ENCODE data around the gene VSTM1.
"Not testable (repeated sequence)": the region's sequence is repeated elsewhere in the genome, so short reads cannot be mapped to it uniquely, and the experiment has no call there.

VSTM1 gene

DNA sequence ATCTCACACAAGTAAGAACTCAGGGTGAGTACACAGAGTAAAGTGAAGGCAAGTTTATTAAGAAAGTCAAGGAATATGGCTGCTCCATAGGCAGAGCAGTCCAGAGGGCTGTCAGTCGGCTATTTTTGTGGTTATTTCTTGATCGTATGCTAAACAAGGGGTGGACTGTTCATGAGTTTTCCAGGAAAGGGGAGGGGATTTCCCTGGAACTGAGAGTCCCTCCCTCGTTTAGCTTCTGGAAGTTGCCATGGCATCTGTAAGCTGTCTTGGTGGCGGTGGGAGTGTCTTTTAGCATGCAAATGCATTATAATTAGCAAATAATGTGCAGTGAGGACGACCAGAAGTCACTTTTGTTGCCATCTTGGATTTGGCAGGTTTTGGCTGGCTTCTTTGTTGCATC lies 5.8 kb upstream of the VSTM1 start:
- DNase-seq = no peak

- DNase-seq = no peak
Measured at GRCh38 chr19:54062643-54063042, 1.1 kb downstream of the VSTM1 start.

- no peak for DNase-seq
Measured at GRCh38 chr19:54047616-54048015, 16.1 kb downstream of the VSTM1 start.

GRCh38 chr19:54045771-54046170 lies 17.9 kb downstream of the VSTM1 start:
- no peak for DNase-seq

- no peak for DNase-seq
Measured at GRCh38 chr19:54042989-54043388, 20.7 kb downstream of the VSTM1 start.

- DNase-seq = no peak
Measured at GRCh38 chr19:54041969-54042606, 21.6 kb downstream of the VSTM1 start.

DNA sequence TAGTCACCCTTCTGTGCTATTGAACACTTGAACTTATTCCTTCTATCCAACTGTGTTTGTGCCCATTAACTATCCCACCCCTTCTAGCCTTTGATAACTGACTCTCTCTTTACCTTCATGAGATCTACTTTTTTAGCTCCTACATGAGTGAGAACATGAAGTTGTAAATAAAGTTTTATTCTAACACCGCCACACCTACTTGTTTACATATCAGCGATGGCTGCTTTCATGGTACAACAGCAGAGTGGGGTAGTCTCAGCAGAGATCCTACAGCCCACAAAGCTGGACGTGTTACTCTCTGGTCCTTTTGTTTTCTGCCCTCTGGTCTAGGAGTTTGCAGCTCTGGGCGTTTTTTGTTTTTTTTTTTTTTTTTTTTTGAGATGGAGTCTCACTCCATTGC lies 23.7 kb downstream of the VSTM1 start:
- DNase-seq = no peak

GRCh38 chr19:54036542-54036941 lies 27.2 kb downstream of the VSTM1 start:
- DNase-seq = not testable (repeated sequence)

- DNase-seq = no peak
Measured at GRCh38 chr19:54035215-54036178, 28.2 kb downstream of the VSTM1 start.

GRCh38 chr19:54030895-54031586 lies 32.7 kb downstream of the VSTM1 start:
- DNase-seq = no peak

- peak; percentile 83 for DNase-seq
Measured at GRCh38 chr19:54029930-54030490, 33.7 kb downstream of the VSTM1 start.

DNA sequence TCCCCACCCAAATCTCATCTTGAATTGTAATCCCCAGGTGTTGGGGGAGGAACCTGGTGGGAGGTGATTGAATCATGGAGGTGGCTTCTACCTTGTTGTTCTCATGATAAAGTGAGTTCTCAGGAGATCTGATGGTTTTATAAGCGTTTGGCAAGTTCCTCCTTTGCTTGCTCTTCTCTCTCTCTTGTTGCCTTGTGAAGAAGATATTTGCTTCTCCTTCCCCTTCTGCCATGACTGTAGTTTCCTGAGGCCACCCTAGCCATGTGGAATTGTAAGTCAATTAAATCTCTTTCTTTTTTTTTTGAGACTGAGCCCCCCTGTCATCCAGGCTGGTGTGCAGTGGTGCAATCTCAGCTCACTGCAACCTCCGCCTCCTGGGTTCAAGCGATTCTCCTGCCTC lies 34.4 kb downstream of the VSTM1 start:
- DNase-seq = no peak

- DNase-seq = no peak
Measured at GRCh38 chr19:54026656-54027055, 37.0 kb downstream of the VSTM1 start.

DNA sequence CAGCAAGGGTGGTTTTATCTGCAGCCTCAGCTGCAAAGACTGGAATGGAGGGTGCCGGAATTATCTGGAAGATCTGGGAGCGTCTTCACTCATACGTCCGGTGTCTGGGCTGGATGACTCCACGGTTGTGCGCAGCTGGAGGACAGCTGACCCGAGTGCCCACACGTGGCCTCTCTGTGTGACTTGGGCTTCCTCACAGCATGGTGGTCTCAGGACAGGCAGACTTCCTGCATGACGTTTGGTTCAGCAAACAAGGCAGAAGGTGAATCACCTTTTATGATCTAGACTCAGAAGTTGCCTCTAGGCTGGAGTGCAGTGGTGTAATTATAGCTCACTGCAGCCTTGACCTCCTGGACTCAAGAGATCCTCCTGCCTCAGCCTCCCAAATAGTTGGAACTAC lies 39.0 kb downstream of the VSTM1 start:
- DNase-seq = no peak

DNA sequence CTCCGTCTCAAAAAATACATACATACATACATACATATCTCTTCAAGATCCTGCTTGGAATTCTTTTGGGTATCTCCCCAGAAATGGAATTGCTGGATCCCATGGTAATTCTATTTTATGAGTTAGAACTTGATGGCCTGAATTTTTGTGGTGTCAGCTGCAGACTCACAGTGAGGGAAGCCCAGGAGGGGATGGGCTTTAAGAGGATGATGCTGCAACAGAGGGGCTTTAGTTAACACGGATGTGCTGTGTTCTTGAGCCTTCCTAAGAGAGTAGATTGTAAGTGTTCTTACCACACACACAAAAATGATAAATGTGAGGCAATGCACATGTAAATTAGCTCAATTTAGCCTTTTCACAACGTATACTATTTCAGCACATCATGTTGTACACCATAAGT lies 40.5 kb downstream of the VSTM1 start:
- no peak for DNase-seq

DNA sequence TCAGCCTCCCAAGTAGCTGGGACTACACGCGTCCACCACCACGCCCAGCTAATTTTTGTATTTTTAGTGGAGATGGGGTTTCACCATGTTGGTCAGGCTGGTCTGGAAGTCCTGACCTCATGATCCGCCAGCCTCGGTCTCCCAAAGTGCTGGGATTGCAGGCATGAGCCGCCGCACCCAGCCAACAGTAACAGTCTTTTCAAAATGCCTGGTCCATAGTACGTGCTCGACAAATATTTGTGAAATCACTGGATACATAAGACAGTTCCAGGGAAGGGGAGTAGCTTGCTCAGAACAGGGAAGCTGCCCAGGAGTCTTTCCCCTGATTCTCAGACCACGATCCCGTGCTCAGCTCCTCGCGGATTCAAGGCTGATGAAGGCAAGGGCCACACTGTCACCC lies 41.8 kb downstream of the VSTM1 start:
- DNase-seq = no peak

DNA sequence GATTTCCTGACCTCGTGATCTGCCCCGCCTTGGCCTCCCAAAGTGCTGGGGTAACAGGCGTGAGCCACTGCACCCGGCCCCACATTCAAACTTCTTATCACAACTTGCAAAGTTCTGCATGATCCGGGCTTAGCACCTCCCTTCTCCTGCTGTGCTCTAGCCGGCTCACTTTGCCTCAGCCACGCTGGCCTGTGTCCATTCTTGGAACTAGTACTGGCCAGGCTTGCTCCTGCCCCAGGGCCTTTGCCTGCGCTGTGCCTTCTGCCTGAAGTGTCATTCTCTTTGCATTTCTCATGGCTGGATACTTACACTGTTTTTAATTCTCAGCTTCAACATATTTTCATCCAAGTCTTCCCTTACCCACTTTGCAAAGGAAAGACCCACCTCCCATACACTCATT lies 42.3 kb downstream of the VSTM1 start:
- DNase-seq = no peak

- DNase-seq = no peak
Measured at GRCh38 chr19:54017261-54017660, 46.4 kb downstream of the VSTM1 start.

GRCh38 chr19:54014920-54015560 lies 48.7 kb downstream of the VSTM1 start:
- no peak for DNase-seq

DNA sequence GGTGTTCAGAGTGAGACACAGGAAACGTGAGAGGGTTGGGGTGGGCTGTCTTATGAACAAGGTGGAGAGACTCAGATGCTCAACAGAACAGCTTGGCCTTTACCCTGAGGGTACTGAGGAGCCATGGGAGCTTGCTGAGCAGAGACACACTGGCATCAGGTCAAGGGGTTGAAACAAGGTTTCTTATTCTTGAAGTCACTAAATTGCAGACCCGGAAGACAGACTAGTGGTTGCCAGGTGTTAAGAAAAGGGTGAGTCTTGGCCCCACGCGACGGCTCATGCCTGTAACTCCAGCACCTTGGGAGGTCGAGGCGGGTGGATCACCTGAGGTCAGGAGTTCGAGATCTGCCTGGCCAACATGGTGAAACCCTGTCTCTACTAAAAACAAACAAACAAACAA lies 49.8 kb downstream of the VSTM1 start:
- DNase-seq = no peak

GRCh38 chr19:54011507-54012211 lies 52.0 kb downstream of the VSTM1 start:
- no peak for DNase-seq

GRCh38 chr19:54010474-54010873 lies 53.2 kb downstream of the VSTM1 start:
- DNase-seq = no peak
